GM12865 (cell line): Measurements from ENCODE around the gene B3GNT9.
"Not testable (repeated sequence)": the region's sequence is repeated elsewhere in the genome, so short reads cannot be mapped to it uniquely, and the experiment has no call there.

ENCODE experiments used
- DNase-seq: peaks from one replicate; pipeline ENCODE4 v3.0.0; 2010; ENCODE audit warnings: low read depth
- H3K4me3 ChIP-seq: 2 replicates; pipeline ENCODE4 v1.5.1; 2011; ENCODE audit warnings: mild to moderate bottlenecking, low read depth, low read length, control low read depth
- CTCF ChIP-seq: IDR thresholded peaks from 2 replicates; pipeline ENCODE4 v1.5.1; 2011; ENCODE audit warnings: low read length, control low read depth, low read depth, inconsistent platforms; ENCODE audit not compliant: insufficient read depth; ENCODE audit errors: missing control alignments

The B3GNT9 gene

GRCh38 chr16:67128417-67128816 lies 22.4 kb downstream of the B3GNT9 start:
- TF ChIP-seq CTCF = no peak
- H3K4me3 ChIP-seq = no peak overlapping the region
- no peak for DNase-seq

- H3K4me3 ChIP-seq, DNase-seq: not testable (repeated sequence)
These were observed 28.0 kb downstream of the B3GNT9 start for GRCh38 chr16:67122799-67123198.

- no peak for TF ChIP-seq CTCF
- no peak for DNase-seq
These were observed 30.8 kb downstream of the B3GNT9 start for GRCh38 chr16:67120025-67120424.

GRCh38 chr16:67117716-67118115 lies 33.1 kb downstream of the B3GNT9 start:
- no peak for TF ChIP-seq CTCF
- no peak overlapping the region for H3K4me3 ChIP-seq
- DNase-seq = no peak

More at GRCh38 chr16:67120025-67120424, 30.8 kb downstream of the B3GNT9 start:
- no peak overlapping the region for H3K4me3 ChIP-seq

GRCh38 chr16:67116388-67117311 lies 34.1 kb downstream of the B3GNT9 start:
- no peak for TF ChIP-seq CTCF
- no peak overlapping the region for H3K4me3 ChIP-seq
- no peak for DNase-seq

GRCh38 chr16:67115639-67116038 lies 35.2 kb downstream of the B3GNT9 start:
- TF ChIP-seq CTCF = no peak
- no peak overlapping the region for H3K4me3 ChIP-seq
- no peak for DNase-seq

- TF ChIP-seq CTCF = no peak
- no peak overlapping the region for H3K4me3 ChIP-seq
- no peak for DNase-seq
These were observed 36.0 kb downstream of the B3GNT9 start for GRCh38 chr16:67114793-67115192.
